Stimulated activated CD8-positive, alpha-beta memory T cell treated with anti-CD3 and anti-CD28 coated beads, Interleukin-4, amount 100 ng/mL, for 48 hours (primary cell): ENCODE results near the gene COX7A2L.

Source experiments
- DNase-seq: peaks from one replicate; pipeline ENCODE4 v3.0.0-alpha.2; 2020

COX7A2L gene

GRCh38 chr2:42315844-42316470 lies 45.1 kb downstream of the COX7A2L start:
- DNase-seq, result no peak

DNA sequence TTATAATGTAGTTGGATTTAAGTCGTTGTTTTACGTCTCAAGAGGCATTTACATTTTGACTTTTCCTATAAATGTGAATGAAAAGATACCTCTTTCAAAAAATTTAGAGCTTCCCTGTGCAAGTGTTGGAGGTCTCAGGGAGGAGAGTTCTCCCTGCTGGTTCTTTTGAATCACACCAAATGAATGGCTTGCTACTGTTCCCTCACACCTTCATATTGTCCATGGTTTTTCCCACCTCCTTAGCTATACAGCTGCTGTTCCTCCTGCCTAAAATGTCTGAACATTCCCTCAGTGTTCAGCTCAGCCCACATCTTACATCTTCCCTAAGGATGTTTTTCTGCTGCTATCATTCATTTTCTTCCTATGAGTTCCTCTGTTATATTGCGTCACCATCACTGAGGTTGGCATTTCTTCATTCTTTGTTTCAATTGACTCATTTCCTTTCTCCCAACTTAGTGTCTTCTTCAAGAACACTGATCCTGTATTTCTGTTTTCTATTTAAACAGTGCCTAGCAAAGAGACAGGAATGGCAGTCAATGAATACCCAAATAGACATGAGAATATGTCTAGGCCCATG lies 46.0 kb downstream of the COX7A2L start:
- DNase-seq, result no peak

DNA sequence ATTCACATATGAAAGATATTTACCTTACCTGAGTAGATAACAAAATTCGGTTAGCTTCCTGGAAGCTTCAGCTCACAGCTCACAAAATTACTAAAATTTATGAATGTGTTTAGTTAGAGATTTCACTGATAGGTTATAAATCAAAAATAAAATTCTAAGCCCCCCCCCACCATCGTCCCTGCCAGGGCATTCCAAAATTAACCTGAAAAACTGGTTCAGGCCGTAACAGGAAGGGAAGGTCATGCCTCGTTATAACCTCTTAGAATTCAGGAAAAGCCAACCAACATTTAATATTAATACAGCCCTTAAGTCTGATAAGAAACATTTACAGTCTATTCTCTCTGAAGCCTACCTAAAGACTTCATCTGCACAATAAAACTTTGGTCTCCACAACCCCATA lies 48.9 kb downstream of the COX7A2L start:
- DNase-seq, result no peak

GRCh38 chr2:42310007-42310515 lies 51.0 kb downstream of the COX7A2L start:
- no peak for DNase-seq

DNA sequence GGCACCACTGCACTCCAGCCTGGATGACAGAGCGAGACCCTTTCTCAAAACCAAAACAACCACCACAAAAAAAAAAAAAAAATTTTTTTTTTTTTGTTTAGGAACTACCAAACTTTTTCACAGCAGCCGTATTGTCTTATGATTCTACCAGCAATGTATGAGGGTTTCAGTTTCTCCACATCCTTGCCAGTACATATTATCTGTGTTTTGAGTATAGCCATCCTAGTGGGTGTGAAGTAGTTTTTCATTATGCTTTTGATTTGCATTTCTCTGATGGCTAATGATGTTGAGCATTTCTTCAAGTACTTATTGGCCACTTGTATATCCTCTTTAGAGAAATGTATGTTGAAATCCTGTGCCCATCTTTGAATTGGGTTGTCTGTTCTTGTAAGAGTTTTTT lies 51.7 kb downstream of the COX7A2L start:
- DNase-seq, result no peak

- no peak for DNase-seq
These were observed 53.8 kb downstream of the COX7A2L start for GRCh38 chr2:42307180-42307579.

GRCh38 chr2:42304059-42304713 lies 56.8 kb downstream of the COX7A2L start:
- DNase-seq, result no peak

- DNase-seq, result no peak
These were observed 57.8 kb downstream of the COX7A2L start for GRCh38 chr2:42303252-42303651.

- no peak for DNase-seq
These were observed 60.5 kb downstream of the COX7A2L start for GRCh38 chr2:42300527-42300926.
